H9 (cell line): Measurements from ENCODE around the gene PTPRN2. TPM values are rescaled to one million over a fixed set of nuclear protein-coding genes. Genes with fewer than 3 reads are reported as not detected.

Experiments used
- DNase-seq: peaks from one replicate; pipeline ENCODE4 v3.0.0-alpha.2; 2017
- H2AFZ ChIP-seq: one replicate; pipeline ENCODE4 v1.6.1; 2013; ENCODE audit warnings: mild to moderate bottlenecking, low read length, control low read depth, moderate library complexity
- H2AK5ac ChIP-seq: 2 replicates; pipeline ENCODE4 v1.6.1; 2013; ENCODE audit warnings: low read length, control low read depth, mixed read lengths; ENCODE audit not compliant: insufficient read length
- H2BK120ac ChIP-seq: one replicate; pipeline ENCODE4 v1.6.1; 2013; ENCODE audit warnings: low read depth, mild to moderate bottlenecking, low read length, control low read depth, inconsistent platforms; ENCODE audit not compliant: poor library complexity, severe bottlenecking
- H2BK12ac ChIP-seq: 2 replicates; pipeline ENCODE4 v1.6.1; 2013; ENCODE audit warnings: low read length, control low read depth, mixed read lengths, low read depth; ENCODE audit not compliant: insufficient read length
- H2BK15ac ChIP-seq: 2 replicates; pipeline ENCODE4 v1.6.1; 2013; ENCODE audit warnings: low read depth, low read length, control low read depth
- H2BK20ac ChIP-seq: one replicate; pipeline ENCODE4 v1.6.1; 2013; ENCODE audit warnings: low read depth, mild to moderate bottlenecking, low read length, control low read depth, inconsistent platforms; ENCODE audit not compliant: poor library complexity, severe bottlenecking
- H2BK5ac ChIP-seq: 2 replicates; pipeline ENCODE4 v1.6.1; 2013; ENCODE audit warnings: low read length, control low read depth, mixed read lengths; ENCODE audit not compliant: insufficient read length
- H3K14ac ChIP-seq: 2 replicates; pipeline ENCODE4 v1.6.1; 2013; ENCODE audit warnings: low read length, control low read depth; ENCODE audit not compliant: insufficient read depth
- H3K18ac ChIP-seq: 2 replicates; pipeline ENCODE4 v1.6.1; 2013; ENCODE audit warnings: low read depth, mild to moderate bottlenecking, mixed read lengths, low read length, control low read depth; ENCODE audit not compliant: insufficient read length
- H3K23ac ChIP-seq: 2 replicates; pipeline ENCODE4 v1.6.1; 2013; ENCODE audit warnings: low read length, control low read depth, mixed read lengths, low read depth; ENCODE audit not compliant: insufficient read length
- H3K23me2 ChIP-seq: 2 replicates; pipeline ENCODE4 v1.6.1; 2013; ENCODE audit warnings: low read depth, mild to moderate bottlenecking, mixed read lengths, low read length, control low read depth; ENCODE audit not compliant: insufficient read length, poor library complexity, severe bottlenecking
- H3K27ac ChIP-seq: 2 replicates; pipeline ENCODE4 v1.5.1; 2013; ENCODE audit warnings: low read length, control low read depth, mixed read lengths, low read depth; ENCODE audit not compliant: insufficient read length
- H3K27me3 ChIP-seq: 2 replicates; pipeline ENCODE4 v1.6.1; 2013; ENCODE audit warnings: low read length, control low read depth, inconsistent platforms; ENCODE audit not compliant: insufficient read depth
- H3K4ac ChIP-seq: 2 replicates; pipeline ENCODE4 v1.6.1; 2013; ENCODE audit warnings: low read depth, mild to moderate bottlenecking, control low read depth, inconsistent platforms, low read length, moderate library complexity
- H3K4me1 ChIP-seq: 2 replicates; pipeline ENCODE4 v1.6.1; 2013; ENCODE audit warnings: low read length, control low read depth, inconsistent platforms; ENCODE audit not compliant: insufficient read depth
- H3K4me2 ChIP-seq: 2 replicates; pipeline ENCODE4 v1.6.1; 2013; ENCODE audit warnings: low read length, control low read depth, mixed read lengths; ENCODE audit not compliant: insufficient read length, insufficient read depth
- H3K56ac ChIP-seq: 2 replicates; pipeline ENCODE4 v1.6.1; 2013; ENCODE audit warnings: low read depth, mild to moderate bottlenecking, mixed read lengths, low read length, control low read depth; ENCODE audit not compliant: insufficient read length
- H3K79me1 ChIP-seq: 2 replicates; pipeline ENCODE4 v1.6.1; 2013; ENCODE audit warnings: low read depth, mild to moderate bottlenecking, moderate library complexity, low read length, control low read depth, inconsistent platforms; ENCODE audit not compliant: insufficient read depth, poor library complexity, severe bottlenecking
- H3K79me2 ChIP-seq: 2 replicates; pipeline ENCODE4 v1.6.1; 2013; ENCODE audit warnings: low read length, control low read depth, inconsistent platforms; ENCODE audit not compliant: insufficient read depth
- H3K9ac ChIP-seq: 2 replicates; pipeline ENCODE4 v1.6.1; 2013; ENCODE audit warnings: low read length, control low read depth, mixed read lengths; ENCODE audit not compliant: insufficient read length; ENCODE audit errors: extremely low read depth
- H3K9me3 ChIP-seq: one replicate; pipeline ENCODE4 v1.6.1; 2013; ENCODE audit warnings: low read depth, low read length, inconsistent platforms; ENCODE audit not compliant: control insufficient read depth
- H3T11ph ChIP-seq: one replicate; pipeline ENCODE4 v1.6.1; 2013; ENCODE audit warnings: mild to moderate bottlenecking, low read length, control low read depth, inconsistent platforms
- H4K20me1 ChIP-seq: one replicate; pipeline ENCODE4 v1.6.1; 2013; ENCODE audit not compliant: control insufficient read depth, insufficient read length, insufficient read depth
- H4K5ac ChIP-seq: 2 replicates; pipeline ENCODE4 v1.6.1; 2013; ENCODE audit warnings: low read depth, mild to moderate bottlenecking, mixed read lengths, low read length, control low read depth; ENCODE audit not compliant: insufficient read length
- H4K8ac ChIP-seq: replicated peaks from 2 replicates; pipeline ENCODE4 v1.6.1; 2013; ENCODE audit warnings: low read length, control low read depth, mixed read lengths, low read depth; ENCODE audit not compliant: insufficient read length
- H4K91ac ChIP-seq: 2 replicates; pipeline ENCODE4 v1.6.1; 2013; ENCODE audit warnings: low read depth, mild to moderate bottlenecking, moderate library complexity, mixed read lengths, low read length, control low read depth; ENCODE audit not compliant: insufficient read length
- H3K27ac Mint-ChIP-seq, 3 experiments: 2 replicates in 2 of 3; 3 replicates in 1 of 3; pipeline ENCODE4 v1.8.0; 2020 to 2021; ENCODE audit warnings: mixed read lengths in 3 of 3, mild to moderate bottlenecking in 1 of 3, moderate library complexity in 1 of 3
- H3K27me3 Mint-ChIP-seq: 2 replicates; pipeline ENCODE4 v1.8.0; 2021; ENCODE audit warnings: low read depth, mild to moderate bottlenecking, moderate library complexity, mixed read lengths
- H3K36me3 Mint-ChIP-seq, 3 experiments: 2 replicates in 2 of 3; 3 replicates in 1 of 3; pipeline ENCODE4 v1.8.0; 2020 to 2021; ENCODE audit warnings: low read depth in 3 of 3, mixed read lengths in 3 of 3; ENCODE audit not compliant: insufficient read depth in 1 of 3
- H3K4me1 Mint-ChIP-seq, 2 experiments: 2 replicates each; pipeline ENCODE4 v1.8.0; 2020; ENCODE audit warnings: mixed read lengths in 2 of 2
- H3K4me3 Mint-ChIP-seq, 2 experiments: 2 replicates in 1 of 2; 3 replicates in 1 of 2; pipeline ENCODE4 v1.8.0; 2020 to 2021; ENCODE audit warnings: mild to moderate bottlenecking in 2 of 2, mixed read lengths in 2 of 2, moderate library complexity in 1 of 2
- H3K9me3 Mint-ChIP-seq, 2 experiments: 2 replicates in 1 of 2; 3 replicates in 1 of 2; pipeline ENCODE4 v1.8.0; 2020; ENCODE audit warnings: mild to moderate bottlenecking in 2 of 2, mixed read lengths in 2 of 2, moderate library complexity in 1 of 2
- CTCF ChIP-seq: fragments of 200-600 bp; sonication (generic); conservative IDR thresholded peaks from 3 replicates; pipeline ENCODE4 v1.8.0; 2021; ENCODE audit warnings: antibody characterized with exemption, mild to moderate bottlenecking
- WGBS: extraction: QIAGEN DNeasy Blood & Tissue Kit; methylation state at CpG from one replicate; pipeline ENCODE4 v1.1.7; 2013; ENCODE audit warnings: missing lambda C conversion rate, low lambda C conversion rate, mixed read lengths; ENCODE audit not compliant: insufficient read length; ENCODE audit errors: extremely low coverage; 5-methylcytosine and 5-hydroxymethylcytosine counted together
- total RNA-seq: library from RNA; stranded (reverse); gene quantifications from 2 replicates; pipeline ENCODE4 v1.2.1, GENCODE V29; 2021

The PTPRN2 gene
- total RNA-seq, 1 experiment from 2014 or later: 5.2 TPM

- peaks cover 11 to 25% (median 11%) of the 10 kb centered on the region in 3 experiments for H3K36me3 Mint-ChIP-seq
- DNase-seq: peak; percentile 51
- H2BK20ac ChIP-seq: no peak overlapping the region
These were observed 61.8 kb downstream of the PTPRN2 start for GRCh38 chr7:158525648-158526484.

More at GRCh38 chr7:158525648-158526484, 61.8 kb downstream of the PTPRN2 start:
- Histone ChIP-seq H2BK12ac (no peak overlapping the region), H3K27ac (no peak overlapping the region), H3K79me2 (no peaks in the 10 kb centered on the region), H2AFZ (no peak overlapping the region), H3K14ac (no peak overlapping the region; the same call in 1 of the 2 replicates), H2BK15ac (no peak overlapping the region), H3K4me2 (no peak overlapping the region), H3K23ac (no peak overlapping the region), H3K23me2 (no peaks in the 10 kb centered on the region), H3K9me3 (peaks cover 12% of the 10 kb centered on the region), H3K79me1 (no peaks in the 10 kb centered on the region), H2AK5ac (no peak overlapping the region), H3K4me1 (peaks cover 2% of the 10 kb centered on the region; the same call in 1 of the 2 replicates), H3K18ac (no peak overlapping the region), H4K8ac (no peak overlapping the region), H4K5ac (no peak overlapping the region), H2BK120ac (no peak overlapping the region), H3K9ac (no peak overlapping the region), H3T11ph (no peak overlapping the region), H4K91ac (no peak overlapping the region), H3K4ac (no peak overlapping the region), H2BK5ac (no peak overlapping the region), H3K56ac (no peak overlapping the region), H4K20me1 (no peaks in the 10 kb centered on the region), H3K27me3 (no peaks in the 10 kb centered on the region; the same call in 1 of the 2 replicates)
- H3K4me1 Mint-ChIP-seq: peaks cover 10 to 25% of the 10 kb centered on the region in 2 experiments
- TF ChIP-seq CTCF: peak; percentile 43
- H3K9me3 Mint-ChIP-seq: peaks cover 18 to 29% of the 10 kb centered on the region in 2 experiments
- H3K27ac Mint-ChIP-seq: peak overlapping the region in 1 of 3 experiments; percentile 83; a peak in 1 of 7 replicates
- WGBS: no CpG with 5 or more reads among the region's 29 CpGs
- H3K27me3 Mint-ChIP-seq: peaks cover 3% of the 10 kb centered on the region; the same call in 1 of the 2 replicates
- no peak overlapping the region for H3K4me3 Mint-ChIP-seq
